Stimulated activated CD8-positive, alpha-beta memory T cell treated with anti-CD3 and anti-CD28 coated beads, Interleukin-15, amount 100 ng/mL, for 48 hours (primary cell): ENCODE measurements around the gene GBX1.

Experiments used
- DNase-seq, 2 donors: peaks; one replicate each; pipeline ENCODE4 v3.0.0-alpha.2; 2020; ENCODE audit warnings: low read depth in 2 of 2

The GBX1 gene

DNA sequence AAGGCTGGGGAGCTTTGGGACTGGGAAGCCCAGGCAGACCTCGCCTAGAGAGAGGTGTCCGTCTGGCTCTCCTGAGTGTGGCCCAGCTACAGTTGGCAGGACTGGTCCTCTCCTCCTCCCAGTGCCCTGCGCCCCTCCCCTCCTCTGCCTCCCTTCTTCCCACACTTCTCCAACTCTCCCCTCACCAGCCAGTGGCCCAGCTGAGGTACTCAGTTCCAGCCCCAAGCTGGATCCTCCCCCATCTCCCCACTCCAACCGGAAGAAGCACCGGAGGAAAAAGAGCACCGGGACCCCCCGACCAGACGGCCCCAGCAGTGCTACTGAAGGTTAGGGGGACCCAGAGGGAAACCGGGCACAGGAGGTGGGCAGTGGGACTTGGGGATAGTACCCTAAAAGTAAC lies 27.7 kb downstream of the GBX1 start:
- DNase-seq = no peak

DNA sequence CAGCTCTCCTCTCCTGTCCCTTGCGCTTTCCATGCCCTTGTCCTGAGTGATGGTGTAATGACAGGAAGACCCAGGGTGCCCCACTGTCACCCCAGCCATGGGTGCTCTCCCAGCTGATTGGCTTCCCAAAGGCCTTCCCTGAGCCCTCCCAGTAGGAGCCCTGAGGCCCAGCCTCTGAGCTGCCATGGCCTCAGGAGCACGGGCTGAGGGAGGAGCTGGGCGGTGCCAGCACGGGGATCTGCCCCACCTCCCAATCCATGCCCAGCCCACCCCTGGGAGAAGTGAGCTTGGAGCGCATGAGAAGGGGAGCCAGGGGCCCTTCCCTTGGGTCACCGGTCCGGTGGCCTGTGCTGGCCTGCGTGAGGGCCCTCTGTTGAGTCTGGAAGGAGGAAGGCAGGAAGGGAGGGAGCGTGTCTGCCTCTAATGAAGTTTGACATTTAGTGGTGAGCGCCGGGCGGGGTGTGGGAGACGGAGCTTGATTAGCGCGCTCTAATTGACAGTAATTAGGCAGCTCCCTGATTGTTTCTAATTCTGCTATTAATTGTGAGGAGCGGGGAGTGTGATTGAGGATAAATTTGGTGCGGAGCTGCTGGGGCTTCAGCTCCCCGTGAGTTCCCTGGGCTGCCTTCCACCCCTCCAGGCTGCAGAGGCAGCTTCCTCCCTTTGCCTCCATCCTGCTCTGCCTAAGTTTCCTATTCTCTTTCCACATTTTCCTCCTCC lies 28.3 kb downstream of the GBX1 start:
- DNase-seq = no peak

DNA sequence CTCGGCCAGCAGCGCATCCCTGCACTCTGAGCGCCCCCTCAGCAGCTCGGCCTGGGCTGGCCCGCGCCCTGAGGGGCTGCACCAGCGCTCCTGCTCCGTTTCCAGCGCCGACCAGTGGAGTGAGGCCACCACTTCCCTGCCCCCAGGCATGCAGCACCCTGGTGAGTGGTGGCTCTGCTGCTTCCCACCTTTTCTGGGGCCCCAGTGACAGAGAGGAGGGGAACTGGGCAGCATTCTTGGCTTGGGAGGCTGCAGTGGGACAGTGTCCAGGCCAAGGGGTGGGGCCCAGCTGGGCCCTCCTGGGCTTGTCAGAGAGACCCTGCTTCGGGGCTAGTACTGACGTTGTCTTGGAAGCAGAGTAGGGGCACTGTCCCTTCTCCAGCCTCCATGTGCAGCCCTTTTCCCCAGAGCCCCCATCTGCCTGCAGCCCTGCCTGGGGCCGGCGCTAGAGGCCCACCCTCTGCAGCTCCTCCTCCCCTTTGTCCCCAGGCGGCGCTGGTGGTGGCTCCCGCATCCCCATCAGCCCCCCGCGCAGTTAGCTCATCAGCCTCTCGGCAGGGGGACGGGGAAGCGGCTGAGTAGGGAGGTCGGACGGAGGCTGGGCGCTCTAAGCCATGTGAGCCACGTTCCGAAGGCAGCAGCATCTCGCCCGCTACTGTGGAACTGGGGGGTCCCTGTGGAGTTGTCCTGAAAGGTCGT lies 29.2 kb downstream of the GBX1 start:
- DNase-seq = no peak

DNA sequence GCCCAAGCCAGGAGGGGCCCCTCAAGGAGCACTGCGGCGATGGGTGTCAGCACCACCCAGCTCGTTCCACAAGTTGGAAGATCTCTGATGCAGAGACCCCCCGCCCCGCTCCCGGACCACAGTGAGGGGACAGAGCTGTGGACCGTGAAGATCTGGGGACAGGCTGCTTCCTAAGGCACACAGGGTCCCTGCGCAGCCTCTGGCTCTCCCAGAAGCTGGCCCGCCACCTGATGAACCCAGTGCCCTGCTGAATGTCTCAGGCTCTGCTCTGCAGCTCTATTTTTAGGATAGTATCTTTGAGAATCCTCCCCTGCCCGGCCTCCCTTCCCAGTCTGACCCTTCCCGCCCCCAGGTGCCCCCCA lies 29.7 kb downstream of the GBX1 start:
- DNase-seq = no peak

DNA sequence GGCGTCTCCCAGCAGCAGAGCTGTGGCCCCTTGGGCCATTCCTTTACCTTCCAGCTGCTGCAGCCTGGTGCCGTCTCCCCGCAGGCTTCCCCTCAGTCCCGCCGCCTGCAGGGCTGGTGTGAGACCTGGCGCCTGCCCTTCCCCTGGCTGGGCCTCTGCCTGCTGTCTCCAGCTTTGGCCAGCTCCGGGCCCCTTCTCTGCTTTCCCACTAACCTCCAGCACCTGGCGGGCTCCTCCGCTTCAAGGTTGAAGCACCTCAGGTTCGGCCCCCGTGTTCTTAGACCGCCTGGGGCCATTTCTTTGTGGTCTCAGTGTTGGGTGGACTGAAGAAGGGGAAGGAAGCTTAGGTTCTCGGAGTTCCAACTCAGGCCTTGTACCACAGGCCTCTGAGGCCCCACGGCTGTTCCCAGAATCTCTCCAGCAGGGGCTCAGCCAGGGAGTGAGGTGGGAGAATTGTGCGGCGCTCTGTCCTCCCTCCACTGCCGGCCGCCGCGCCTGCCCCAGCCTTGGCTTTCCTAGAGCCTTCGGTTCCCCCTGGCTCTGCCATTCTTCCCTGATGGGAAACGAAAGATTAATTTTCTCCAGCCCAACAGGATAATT lies 30.3 kb downstream of the GBX1 start:
- DNase-seq = no peak

DNA sequence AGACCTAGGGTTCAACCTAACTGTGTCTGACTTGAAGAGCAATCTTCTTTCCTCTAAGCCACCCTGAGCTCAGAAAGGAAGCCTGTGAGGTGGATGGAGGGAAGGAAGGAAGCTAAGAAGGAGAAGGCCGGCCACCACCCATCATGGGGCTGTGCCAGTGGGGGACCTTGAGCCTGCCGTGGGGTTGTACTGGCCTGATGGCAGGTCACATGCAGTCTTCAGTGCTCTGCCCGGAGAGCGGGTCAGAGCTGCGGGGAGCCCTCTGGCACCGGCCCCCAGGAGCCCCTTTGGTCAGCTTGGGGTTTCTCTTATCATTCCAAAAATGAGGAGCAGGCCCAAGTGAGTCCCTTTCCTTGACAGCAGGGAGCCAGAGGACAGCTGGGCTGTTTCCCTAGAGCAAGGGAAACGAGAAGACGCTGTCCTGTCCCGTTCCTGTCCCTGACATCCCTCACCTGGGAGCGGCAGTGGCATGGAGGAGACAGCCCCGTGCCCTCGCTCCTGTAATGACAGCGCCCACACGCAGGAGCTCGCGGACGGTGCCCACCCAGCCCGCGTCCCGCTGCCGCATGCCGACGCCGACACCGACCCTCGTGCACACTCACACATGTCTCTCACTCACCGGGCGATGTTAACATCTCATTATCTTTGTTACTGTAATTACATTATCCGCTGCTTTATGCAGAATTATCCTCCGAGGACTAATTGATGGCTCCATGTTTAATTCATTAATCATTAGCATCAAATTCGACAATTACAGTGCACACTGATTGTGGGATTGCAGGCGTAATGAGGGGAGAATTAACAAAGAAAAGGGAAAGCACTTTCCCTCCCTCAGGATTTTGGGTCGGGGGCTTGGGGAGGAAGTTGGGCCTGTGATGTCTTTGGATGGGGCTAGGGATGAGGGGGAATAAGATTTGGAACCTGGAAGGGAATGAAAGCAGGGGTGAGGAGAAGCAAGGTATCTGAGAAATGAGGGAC lies 31.3 kb downstream of the GBX1 start:
- DNase-seq = no peak

DNA sequence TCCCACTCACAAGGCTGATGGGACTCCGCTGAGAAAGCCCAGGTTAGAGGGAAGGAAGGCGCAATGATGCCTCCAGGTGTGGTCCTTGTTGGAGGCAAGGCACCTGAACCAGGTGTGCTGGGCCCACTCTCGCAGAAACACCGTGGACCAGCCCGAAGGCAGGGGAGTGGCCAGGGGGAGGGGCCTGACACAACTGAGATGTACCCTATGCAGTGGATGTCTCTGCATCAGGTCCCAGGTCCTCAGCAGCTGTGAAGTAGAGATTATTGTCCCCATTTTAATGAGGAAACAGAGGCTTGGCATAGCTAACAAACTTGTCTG lies 32.0 kb downstream of the GBX1 start:
- DNase-seq = no peak

DNA sequence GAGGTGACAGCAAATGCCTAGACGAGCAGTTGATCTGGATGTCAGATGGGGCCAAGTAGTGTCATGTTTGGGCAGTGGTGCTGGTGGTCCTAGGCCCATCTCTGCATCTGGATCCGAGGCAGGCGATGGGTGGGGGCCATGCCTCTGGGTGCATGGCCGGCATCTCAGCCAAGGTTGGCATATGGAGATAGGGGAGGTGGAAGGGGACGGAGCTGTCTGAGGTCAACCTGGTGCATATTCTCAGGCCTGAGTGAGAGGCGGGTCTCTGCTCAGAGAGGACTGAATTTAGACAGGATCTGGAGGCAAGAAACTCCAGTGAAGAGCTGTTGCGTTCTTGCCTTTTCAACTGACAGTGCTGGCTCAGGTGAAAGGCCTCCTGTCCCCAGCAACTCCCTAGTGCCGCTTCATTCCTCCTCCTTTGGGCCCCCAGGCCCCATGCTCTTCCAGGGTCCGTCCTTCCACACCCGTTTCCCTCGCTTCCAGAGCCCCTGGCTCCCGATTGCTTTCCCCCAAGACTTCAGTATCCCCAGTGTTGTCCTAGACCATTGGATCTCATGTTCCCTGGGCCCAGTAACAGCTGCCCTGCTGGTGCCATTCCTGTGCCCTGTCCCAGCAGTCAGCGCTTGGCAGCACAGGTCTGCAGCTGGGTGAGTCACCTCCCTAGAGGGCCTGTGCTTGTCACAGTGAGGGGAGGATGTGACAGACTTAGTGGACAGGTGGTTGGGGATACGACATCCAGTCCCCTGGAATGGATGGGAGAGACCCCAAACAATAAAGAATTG lies 32.6 kb downstream of the GBX1 start:
- DNase-seq = no peak

DNA sequence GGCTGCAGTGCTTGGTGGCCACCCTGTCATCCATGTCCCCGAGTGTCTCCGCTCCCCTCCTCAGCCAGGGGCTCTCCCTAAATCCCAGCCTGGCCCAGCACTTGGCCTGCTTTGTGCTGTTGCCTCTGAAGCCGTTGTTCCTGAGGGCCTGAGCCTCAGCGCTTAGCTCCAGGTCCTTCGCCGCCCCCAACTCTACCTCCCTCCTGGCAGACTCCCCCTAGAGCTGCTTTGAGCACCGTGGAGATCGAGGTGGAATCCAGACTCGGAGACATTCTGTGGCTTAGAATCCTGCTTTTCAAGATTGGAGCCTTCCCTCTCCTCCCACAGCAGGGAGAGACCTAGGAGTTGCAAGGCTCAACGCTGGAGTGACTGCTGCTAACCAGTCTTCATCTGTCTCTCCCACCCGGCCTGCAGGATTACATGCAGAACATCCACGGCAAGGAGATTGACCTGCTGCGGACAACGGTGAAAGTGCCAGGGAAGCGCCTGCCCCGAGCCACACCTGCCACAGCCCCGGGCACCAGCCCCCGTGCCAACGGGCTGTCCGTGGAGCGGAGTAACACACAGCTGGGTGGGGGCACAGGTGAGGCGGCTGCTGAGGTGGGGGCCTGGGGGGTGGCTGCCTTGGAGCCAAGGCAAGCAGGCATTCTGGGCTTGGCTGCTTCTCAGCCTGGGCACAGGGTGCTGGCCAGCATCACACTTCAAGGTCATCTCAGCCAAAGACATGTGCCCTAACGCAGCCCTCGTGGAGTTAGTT lies 33.3 kb downstream of the GBX1 start:
- no peak for DNase-seq

DNA sequence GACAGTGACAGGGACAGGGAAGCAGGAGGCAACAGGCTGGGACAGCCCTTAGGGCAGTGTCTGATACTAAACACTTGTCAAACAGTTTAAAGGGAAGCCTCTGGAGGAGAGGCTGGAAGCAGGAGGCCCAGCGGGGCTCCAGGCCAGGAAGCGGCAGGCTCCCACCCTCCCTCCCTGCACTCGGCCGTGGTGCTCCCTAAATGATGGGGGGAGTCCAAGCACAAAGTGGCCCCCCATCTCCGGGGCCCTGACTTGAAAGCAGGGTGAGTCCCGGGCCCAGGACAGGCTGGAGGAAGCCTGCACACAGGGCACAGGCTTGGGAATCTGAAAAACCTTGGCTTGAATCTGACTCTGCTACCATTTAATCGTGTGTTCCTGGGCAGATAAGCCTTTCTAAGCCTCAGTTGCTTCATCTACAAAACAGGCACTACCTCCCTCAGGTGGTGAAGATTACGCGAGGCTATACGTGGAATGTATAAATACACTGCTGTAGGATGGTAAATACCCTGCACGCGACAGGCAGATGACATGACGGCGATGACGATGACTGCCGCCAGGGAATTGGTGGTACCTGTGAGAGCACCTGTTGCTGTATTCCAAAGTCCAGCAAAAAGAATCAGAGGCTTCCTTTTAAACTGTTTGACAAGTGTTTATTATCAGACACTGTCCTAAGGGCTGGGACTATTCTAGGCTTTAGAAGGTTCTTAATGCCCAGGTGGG lies 34.1 kb downstream of the GBX1 start:
- no peak for DNase-seq

DNA sequence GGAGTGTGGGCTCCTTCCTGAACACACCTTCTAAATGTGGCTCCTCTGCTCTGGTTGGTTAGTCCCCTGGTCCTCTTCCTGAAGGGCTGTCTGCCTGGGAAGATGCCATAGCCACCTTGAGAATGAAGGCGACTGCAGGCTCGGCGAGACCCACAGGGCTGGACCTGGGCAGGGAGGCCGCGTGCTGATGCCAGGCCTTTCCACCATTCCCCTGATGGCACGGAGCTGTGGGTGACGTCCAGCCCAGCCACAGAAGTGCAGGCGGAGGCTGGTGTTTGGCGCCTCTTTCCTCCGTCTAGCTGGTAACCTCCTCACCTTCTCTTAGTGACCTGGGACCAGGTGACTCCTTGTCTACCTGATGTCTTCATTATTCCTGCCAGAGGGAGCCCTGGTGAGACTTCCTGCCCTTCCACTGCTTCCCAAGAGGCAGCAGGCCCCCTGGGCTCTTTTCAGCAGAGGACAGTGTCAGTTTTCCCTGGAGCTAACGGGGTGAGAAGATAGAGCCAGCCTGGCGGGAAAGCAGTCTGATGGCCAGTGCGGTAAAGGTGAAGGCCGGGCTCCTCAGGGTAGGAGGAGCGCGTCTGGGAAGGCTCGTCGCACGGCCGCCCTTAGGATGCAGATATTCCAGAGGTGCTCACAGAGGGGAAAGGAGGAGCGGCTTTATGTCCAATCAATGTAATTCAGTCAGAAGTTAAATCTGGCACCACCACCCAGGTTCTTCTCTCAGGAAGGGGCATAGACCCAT lies 34.9 kb downstream of the GBX1 start:
- no peak for DNase-seq

DNA sequence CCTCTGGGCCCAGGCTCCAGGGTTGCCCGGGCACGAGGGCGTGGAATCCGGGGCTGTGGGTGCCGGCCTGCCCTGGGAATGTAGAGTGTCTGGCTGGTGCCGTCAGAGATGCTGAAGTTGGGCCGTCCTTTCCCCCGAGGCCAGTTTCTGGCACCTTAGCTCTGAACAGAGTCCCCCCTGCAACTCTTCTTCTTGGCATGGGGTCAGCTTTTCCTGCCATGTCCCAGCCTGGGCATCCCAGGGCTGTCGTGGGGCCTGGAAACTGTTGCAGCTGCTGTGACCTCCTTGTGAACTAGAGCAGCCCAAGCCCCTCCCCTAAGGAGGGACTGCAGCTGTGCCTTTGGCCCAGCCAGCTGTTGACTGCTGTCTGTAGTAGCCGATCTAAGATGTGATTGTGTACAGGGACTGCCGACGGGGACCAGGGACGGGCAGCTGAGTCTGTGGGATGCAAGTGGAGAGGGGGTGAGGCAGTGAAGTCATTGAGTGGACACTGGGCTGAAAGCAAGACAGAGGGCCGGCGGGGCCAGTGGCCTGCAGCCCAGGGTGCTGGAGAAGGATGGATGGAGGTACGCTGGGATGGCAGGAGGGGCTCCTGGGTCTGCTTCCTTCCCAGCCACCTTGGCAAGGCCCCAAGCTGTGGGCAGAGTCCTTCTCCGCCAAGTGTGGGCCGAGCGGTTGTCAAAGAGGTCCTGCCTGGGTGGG lies 35.8 kb downstream of the GBX1 start:
- DNase-seq = no peak

DNA sequence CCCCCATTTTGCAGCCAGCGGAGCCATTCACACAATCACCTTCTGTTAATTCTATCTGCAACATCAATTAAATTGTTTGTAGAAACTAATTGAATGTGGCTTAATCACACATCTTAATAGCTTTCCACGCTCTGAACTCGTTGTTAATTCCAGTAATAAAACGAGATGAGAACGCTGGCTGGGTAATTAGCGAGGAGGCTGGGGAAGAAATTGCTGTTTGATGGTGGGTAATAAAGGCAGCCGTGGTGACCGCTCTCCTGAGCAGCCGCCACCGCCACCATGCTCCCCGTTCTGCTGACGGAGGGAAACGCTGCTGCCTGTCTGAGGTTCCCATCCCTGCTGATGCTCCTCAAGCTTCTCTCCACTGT lies 36.3 kb downstream of the GBX1 start:
- DNase-seq = no peak

DNA sequence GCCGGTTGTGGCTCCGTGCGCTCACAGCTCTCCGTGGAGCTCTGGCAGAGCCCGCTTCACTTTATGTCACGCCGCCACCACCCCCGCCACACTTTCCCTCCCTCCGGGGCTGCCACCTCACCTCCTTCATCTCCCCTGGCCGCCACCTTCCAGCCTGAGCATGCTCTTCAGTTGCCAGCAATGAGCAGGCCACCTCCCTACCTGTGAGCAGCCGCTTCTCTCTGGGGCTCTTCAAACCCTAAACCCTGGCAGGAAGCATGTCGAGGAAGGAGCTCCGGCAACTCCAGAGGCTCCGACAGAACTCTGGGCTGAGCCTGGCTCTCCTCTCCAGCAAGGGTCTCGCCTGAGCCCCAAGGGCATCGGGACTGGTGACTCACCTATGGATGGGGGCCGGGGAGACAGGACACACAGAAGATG lies 36.7 kb downstream of the GBX1 start:
- DNase-seq = no peak

DNA sequence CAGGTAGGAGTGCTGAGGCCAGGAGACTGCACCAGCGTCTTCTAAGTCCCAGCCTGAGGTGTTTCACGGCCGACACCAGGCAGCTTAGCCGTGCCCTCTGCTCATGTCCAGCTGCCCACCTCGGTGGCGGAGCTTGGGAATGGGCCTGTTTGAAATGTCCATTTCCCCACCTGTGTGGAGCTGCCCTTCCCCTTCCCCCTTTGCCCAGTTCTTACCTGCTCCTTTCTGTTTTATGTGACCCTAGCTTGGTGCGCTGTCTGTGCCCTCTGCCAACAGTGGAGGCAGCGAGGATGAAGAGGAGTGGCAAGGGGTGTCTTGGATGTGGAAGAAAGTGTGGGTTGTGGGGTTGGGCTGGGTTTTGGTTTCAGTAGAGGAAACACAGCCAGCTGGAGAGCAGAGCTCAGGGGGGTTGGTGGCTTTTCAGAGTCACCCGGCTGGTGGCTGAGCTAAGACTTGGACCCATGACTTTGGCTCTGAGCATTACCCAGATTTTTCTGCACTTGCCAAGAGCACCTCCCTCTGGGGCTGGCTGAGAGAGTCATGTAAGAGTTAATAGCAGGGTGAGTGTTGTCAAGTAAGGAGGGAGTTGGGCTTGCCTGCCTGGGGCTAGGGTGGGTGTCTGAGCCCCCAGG lies 37.4 kb downstream of the GBX1 start:
- no peak for DNase-seq

DNA sequence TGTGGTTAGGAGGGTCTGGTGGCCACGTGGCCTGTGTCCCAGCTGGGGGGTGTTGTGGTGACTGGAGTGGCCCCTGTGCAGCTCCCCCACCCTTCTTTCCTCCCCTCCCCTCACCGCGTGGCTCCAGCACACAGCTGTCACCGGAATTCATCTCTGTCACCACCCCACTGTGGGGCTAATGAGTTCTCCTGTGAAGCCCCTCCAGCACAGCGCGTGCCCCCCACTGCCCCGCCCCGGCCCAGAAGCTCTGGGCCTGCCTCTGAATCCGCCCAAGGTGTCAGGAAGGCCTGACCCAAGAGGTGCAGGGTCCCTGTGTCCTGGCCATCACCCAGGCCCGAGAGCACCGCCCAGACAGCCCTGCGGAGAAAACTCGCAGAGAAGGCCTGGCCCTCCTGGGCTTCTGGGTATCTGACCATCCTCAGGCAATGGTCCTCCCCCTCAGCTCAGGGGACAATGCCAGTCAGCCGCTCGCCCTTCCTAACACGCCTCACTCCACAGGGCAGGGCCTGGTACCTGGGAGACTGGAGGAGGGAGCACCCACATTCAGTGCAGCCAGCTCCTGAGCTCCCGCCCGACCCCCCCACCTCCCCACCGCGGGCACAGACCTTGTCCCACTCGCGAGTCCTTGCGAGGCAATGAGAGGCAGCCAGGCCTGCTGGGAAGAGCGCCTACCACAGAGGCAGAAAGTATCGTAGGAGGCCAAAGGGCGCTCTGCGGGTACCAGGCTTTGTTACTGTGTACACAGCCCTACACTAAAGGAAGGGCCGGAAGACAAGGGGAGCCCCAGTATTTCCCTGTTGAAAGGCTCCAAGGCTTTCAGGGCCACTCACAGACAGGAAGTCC lies 38.2 kb downstream of the GBX1 start:
- no peak for DNase-seq

DNA sequence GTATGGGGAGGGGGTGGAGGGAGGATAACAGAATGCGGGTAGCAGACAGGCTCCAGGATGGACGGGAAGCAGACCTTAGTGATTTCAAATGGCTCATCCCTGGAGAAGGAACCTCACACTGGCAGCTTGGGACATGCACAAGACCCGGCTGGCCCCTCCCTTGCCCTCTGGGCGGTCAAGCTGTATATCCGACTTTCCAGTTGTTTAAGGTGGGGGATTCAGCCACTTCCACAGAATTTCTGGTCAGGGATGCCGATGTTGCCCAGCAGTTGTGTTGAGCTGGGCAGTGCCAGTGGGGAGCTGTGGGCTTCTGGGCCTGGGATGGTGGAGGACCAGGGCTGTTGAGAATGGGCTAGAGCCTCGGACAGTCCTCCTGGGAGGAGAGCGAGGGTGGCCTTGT lies 38.8 kb downstream of the GBX1 start:
- DNase-seq = no peak
